K562 (cell line): ENCODE measurements around the gene MORF4L1. TPM values are rescaled to one million over a fixed set of nuclear protein-coding genes. Genes with fewer than 3 reads are reported as not detected.

Experiments
- ETV6 ChIP-seq, 3 experiments: fragments of 150-350 bp in 1 of 3; sonication (generic) in 1 of 3; formaldehyde crosslinking in 1 of 3; IDR thresholded peaks; 2 replicates each; pipeline versions ENCODE4 v1.6.1 to v1.8.0; 2014 to 2022; ENCODE audit warnings: borderline replicate concordance in 2 of 3, low read depth in 2 of 3, antibody characterized with exemption in 1 of 3, low read length in 1 of 3, mild to moderate bottlenecking in 1 of 3, missing genetic modification reagents in 1 of 3
- FOXJ3 ChIP-seq: sonication (generic); formaldehyde crosslinking; IDR thresholded peaks from 2 replicates; pipeline ENCODE4 v1.4.0; 2020; ENCODE audit warnings: mild to moderate bottlenecking, missing genetic modification reagents
- MYC ChIP-seq, 2 experiments: fragments of 250-450 bp in 1 of 2; sonication (Bioruptor Pico) in 1 of 2; IDR thresholded peaks; 2 replicates each; pipeline versions ENCODE4 v1.5.1 to v1.6.1; 2012 to 2021; ENCODE audit warnings: low read depth in 2 of 2, borderline replicate concordance in 1 of 2, improper control_type of control experiment in 1 of 2, low read length in 1 of 2, mild to moderate bottlenecking in 1 of 2, moderate library complexity in 1 of 2
- polyA plus RNA-seq, 8 experiments: library from polyadenylated mRNA; depleted of rRNA in 4 of 8; stranded (reverse) in 5 of 8; unstranded in 3 of 8; fragments of >200 nt; fragmentation: Nextera tagmentation in 2 of 8; fragmentation: Illumina TruSeq in 1 of 8; extraction: Ambion mirVana in 2 of 8; extraction: Trizol in 1 of 8; gene quantifications; 2 replicates each; pipeline versions ENCODE4 v1.2.1 to v1.2.3, GENCODE V29; 2011 to 2014; ENCODE audit warnings: inconsistent platforms in 1 of 8, missing spikeins in 1 of 8
- total RNA-seq, 7 experiments: library from RNA; depleted of rRNA in 6 of 7; stranded (reverse); fragments of >200 nt in 6 of 7; fragmentation: Illumina TruSeq in 2 of 7; extraction: Trizol in 2 of 7; gene quantifications; 2 replicates each; pipeline versions ENCODE4 v1.2.1 to v1.2.3, GENCODE V29; 2011 to 2021; ENCODE audit warnings: low replicate concordance in 1 of 7
- TF ChIP-seq, protein P1 (sequence below): sonication (generic); formaldehyde crosslinking; IDR thresholded peaks from 2 replicates; pipeline ENCODE4 v1.8.0; 2023; ENCODE audit warnings: missing genetic modification reagents, mild to moderate bottlenecking, borderline replicate concordance

Gene MORF4L1
- total and polyA plus RNA-seq, 9 of the 15 experiments (the other 6 are each of a cell fraction or from before 2014, with no cell fraction given): 127 to 615 (median 281) TPM

DNA sequence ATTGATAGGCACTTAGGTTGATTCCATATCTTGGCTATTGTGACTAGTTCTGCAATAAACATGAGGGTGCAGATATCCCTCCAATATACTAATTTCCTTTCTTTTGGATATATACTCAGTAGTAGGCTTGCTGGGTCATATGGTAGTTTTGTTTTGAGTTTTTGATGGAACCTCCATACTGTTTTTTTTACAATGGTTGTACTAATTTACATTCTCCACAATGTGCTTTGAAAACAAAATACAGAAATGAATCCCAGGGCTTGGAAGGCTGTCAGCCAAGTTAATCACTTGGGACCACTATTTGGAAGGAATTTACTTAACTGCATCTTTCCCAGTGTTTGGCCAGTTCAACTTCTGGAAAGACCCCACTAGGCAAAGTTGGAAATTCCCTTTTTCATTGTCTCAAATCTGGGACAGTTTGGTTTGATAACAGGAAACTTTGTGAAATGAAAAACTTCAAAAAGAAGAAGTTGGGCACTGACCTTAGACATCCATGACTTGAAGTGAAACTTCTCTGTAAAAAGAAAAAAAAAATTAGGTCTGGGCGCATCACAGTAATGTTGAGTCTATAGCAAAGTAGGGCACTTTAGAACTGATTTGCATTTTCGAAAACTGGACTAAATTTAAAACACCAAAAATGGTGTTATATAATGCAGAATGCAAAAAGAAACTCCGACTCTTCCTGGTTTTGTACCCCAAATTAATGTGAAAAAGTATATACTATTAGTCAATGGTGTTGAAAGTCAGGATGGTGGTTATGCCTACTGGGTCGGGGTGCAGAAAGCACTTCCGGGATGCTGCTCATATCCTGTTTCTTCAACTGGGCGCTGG, 66.2 kb downstream of the MORF4L1 start (continued):
- TF ChIP-seq, protein P1, sequence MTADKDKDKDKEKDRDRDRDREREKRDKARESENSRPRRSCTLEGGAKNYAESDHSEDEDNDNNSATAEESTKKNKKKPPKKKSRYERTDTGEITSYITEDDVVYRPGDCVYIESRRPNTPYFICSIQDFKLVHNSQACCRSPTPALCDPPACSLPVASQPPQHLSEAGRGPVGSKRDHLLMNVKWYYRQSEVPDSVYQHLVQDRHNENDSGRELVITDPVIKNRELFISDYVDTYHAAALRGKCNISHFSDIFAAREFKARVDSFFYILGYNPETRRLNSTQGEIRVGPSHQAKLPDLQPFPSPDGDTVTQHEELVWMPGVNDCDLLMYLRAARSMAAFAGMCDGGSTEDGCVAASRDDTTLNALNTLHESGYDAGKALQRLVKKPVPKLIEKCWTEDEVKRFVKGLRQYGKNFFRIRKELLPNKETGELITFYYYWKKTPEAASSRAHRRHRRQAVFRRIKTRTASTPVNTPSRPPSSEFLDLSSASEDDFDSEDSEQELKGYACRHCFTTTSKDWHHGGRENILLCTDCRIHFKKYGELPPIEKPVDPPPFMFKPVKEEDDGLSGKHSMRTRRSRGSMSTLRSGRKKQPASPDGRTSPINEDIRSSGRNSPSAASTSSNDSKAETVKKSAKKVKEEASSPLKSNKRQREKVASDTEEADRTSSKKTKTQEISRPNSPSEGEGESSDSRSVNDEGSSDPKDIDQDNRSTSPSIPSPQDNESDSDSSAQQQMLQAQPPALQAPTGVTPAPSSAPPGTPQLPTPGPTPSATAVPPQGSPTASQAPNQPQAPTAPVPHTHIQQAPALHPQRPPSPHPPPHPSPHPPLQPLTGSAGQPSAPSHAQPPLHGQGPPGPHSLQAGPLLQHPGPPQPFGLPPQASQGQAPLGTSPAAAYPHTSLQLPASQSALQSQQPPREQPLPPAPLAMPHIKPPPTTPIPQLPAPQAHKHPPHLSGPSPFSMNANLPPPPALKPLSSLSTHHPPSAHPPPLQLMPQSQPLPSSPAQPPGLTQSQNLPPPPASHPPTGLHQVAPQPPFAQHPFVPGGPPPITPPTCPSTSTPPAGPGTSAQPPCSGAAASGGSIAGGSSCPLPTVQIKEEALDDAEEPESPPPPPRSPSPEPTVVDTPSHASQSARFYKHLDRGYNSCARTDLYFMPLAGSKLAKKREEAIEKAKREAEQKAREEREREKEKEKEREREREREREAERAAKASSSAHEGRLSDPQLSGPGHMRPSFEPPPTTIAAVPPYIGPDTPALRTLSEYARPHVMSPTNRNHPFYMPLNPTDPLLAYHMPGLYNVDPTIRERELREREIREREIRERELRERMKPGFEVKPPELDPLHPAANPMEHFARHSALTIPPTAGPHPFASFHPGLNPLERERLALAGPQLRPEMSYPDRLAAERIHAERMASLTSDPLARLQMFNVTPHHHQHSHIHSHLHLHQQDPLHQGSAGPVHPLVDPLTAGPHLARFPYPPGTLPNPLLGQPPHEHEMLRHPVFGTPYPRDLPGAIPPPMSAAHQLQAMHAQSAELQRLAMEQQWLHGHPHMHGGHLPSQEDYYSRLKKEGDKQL (CRISPR knock-in tag): no peak
- TF ChIP-seq FOXJ3 (no peak), ETV6 (IDR thresholded peaks at IDR 0.05; ENCODE audit: borderline replicate concordance in 1 of 2, low read depth in 2 of 2, low read length in 1 of 2) (no peak), ETV6 (CRISPR knock-in tag; IDR thresholded peaks at IDR 0.05; ENCODE audit: borderline replicate concordance) (no peak), MYC (IDR thresholded peaks at IDR 0.05; ENCODE audit: low read depth, low read length) (no peak), MYC (CRISPR knock-in tag; IDR thresholded peaks at IDR 0.05; ENCODE audit: borderline replicate concordance, low read depth) (no peak)
